HG03095 (cell line): Measurements from ENCODE around the gene IAH1.

Experiments used
- ATAC-seq: cut with Tn5 transposase; IDR thresholded peaks from one replicate; pipeline ENCODE4 v1.9.1; 2021; ENCODE audit warnings: moderate library complexity; ENCODE audit not compliant: unreplicated experiment

The IAH1 gene

DNA sequence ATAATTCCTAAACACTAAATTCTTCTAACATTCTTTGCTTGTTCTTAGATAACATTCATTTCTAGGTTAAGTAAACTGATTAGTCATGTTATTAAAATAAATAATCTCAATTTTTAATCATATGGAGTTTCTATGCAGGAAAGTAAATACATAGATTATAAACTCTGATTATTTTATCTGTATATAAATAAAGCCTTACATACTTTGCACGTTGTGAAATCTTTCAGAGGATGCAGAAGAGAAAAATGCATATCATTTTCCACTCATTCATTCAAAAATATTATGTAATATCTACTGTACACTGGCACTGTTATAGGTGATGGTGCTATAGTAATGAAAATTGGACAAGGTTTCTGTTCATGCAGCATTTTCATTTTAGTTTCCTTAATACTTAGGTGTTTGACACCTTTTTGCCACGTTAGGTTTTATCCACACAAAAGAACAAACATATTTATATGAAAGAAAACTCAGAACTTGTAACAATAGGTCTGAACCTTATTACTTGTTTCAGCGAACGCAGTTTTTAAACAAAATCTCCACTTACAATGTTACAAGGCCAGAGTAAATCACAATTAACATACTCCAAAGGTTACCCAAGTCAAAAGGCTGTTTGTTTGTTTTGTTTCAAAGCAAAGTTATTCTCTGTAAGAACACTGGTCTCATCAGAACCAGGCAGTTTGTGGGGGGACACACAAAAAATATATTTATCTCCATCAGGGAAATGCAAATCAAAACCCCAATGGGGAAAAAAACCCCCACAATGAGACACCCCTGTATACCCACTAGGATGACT is 53.8 kb downstream of the IAH1 start:
- no peak for ATAC-seq

DNA sequence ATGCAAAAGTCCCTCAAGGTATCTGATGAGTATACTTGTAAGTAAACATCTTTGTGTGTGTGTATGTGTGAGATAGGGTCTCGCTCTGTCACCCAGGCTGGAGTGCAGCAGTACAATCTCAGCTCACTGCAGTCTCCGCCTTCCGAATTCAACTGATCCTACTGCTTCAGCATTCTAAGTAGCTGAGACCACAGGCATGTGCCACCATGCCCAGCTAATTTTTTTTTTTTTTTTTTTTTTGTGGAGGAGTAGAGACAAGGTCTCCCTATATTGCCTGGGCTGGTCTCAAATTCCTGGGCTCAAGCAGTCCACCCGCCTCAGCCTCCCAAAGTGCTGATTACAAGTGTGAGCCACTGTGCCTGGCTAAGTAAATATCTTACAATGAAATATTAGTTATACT is 58.1 kb downstream of the IAH1 start:
- ATAC-seq = no peak

DNA sequence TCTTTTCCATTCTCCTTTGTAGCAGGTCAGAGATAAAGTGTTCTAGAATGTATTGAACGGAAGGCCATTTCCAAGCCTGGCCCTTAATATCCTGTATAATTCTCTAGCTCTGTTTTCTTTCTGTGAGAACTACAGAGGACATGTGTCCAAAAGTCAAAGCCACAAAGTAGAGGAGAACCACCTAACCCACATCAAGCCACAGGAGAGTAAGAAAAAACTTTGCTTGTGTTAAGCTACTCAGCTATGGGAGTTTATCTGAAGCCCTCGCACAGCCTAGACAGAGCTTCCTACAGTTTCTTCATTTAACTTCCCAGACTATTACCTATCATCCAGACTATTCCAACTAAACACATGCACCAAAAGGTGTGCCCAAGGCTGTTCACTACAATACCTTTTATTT is 59.3 kb downstream of the IAH1 start:
- no peak for ATAC-seq

DNA sequence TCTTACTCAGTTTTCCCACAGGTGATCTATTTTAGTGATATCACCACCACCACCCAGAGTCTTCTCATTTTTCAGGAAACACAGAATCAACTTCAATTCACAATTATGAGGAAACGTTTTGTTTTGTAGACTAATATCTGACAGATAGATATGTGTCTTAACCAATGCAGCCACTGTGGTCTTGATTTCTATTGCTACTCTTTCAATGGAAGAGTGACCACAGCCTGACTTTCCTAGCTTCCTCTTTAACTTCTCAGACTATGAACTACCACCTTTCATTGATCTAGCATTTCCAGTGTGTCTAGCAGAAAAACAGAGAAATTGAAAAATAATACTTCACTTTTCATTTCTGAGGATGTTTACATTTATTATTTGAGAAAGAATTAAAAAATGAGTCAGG is 60.8 kb downstream of the IAH1 start:
- ATAC-seq = no peak

DNA sequence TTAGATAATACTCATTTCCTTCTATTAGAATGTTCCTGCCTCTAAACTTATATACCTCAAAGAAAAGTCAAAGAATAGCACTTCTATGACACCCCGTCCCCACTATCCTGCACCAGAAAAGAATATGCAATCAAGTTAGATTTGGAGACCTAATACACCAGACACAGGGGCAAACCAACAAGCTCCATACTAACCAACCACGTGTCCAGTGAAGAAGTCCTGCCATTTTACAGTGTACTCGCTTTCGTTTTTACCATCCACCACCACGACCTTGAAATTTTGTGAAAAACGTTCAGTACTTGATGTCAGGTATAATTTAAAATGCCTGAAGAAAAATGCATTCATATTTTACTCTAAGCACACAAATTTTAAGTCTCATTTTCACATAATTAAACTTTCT is 62.2 kb downstream of the IAH1 start:
- no peak for ATAC-seq

DNA sequence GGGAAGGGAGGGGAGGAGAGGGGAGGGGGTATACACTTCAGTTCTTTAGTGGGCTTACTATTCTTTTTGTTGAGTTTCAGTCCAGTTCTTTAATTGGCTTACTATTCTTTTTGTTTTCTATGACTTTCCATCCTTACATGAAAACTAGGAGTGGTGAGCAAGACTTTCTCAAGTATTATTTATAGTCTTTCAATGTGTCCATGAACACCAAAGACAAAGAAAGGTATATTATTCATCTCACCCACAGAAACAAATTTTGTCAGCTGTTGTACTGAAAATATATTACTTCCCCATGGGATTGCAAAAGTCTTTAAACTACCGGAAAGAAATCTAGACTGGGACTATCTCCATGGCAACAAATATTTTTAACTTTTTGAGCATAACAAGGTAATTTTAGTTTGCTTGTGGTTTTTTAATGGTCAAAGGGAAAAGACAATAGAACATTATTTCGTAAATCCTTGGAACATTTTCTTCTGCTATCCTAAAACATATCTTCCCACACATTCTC is 63.7 kb downstream of the IAH1 start:
- ATAC-seq = no peak
